Activated CD4-positive, CD25-positive, alpha-beta regulatory T cell treated with anti-CD3 and anti-CD28 coated beads, Interleukin-2, amount 50 U/mL, for 16 hours (primary cell): Measurements from ENCODE around the gene OPN4.
"Not testable (repeated sequence)": the region's sequence is repeated elsewhere in the genome, so short reads cannot be mapped to it uniquely, and the experiment has no call there.

ENCODE experiments used
- DNase-seq: peaks from one replicate; pipeline ENCODE4 v3.0.0-alpha.2; 2020; ENCODE audit warnings: low read depth, low spot score

OPN4 gene

GRCh38 chr10:86654411-86655172 is at the start of gene OPN4:
Gene OPN4, plus strand, starts transcription at chr10:86654547. Its CDS starts 237 bp downstream, at chr10:86654784.
- DNase-seq, result no peak

GRCh38 chr10:86607674-86608073 is 46.7 kb upstream of the OPN4 start:
- no peak for DNase-seq

- no peak for DNase-seq
These were observed 44.4 kb upstream of the OPN4 start for GRCh38 chr10:86609920-86610319.

GRCh38 chr10:86611386-86611785 is 43.0 kb upstream of the OPN4 start:
- DNase-seq, result no peak

- no peak for DNase-seq
These were observed 41.3 kb upstream of the OPN4 start for GRCh38 chr10:86613096-86613495.

- no peak for DNase-seq
These were observed 40.4 kb upstream of the OPN4 start for GRCh38 chr10:86613905-86614304.

GRCh38 chr10:86614853-86615252 is 39.5 kb upstream of the OPN4 start:
- DNase-seq, result no peak

- not testable (repeated sequence) for DNase-seq
These were observed 37.1 kb upstream of the OPN4 start for GRCh38 chr10:86617278-86617677.

GRCh38 chr10:86628311-86628710 is 26.0 kb upstream of the OPN4 start:
- no peak for DNase-seq

GRCh38 chr10:86630079-86630478 is 24.3 kb upstream of the OPN4 start:
- DNase-seq, result no peak

- DNase-seq, result no peak
These were observed 22.1 kb upstream of the OPN4 start for GRCh38 chr10:86632009-86632800.

- DNase-seq, result no peak
These were observed 21.4 kb upstream of the OPN4 start for GRCh38 chr10:86632951-86633350.

- no peak for DNase-seq
These were observed 18.9 kb upstream of the OPN4 start for GRCh38 chr10:86635402-86635801.

GRCh38 chr10:86636311-86636710 is 18.0 kb upstream of the OPN4 start:
- DNase-seq, result no peak

- no peak for DNase-seq
These were observed 12.3 kb upstream of the OPN4 start for GRCh38 chr10:86642021-86642420.

GRCh38 chr10:86642499-86642898 is 11.8 kb upstream of the OPN4 start:
- DNase-seq, result no peak

- no peak for DNase-seq
These were observed 10.1 kb upstream of the OPN4 start for GRCh38 chr10:86644152-86644793.

- DNase-seq, result no peak
These were observed 9.4 kb upstream of the OPN4 start for GRCh38 chr10:86644794-86645445.

- DNase-seq, result not testable (repeated sequence)
These were observed 8.7 kb upstream of the OPN4 start for GRCh38 chr10:86645621-86646165.

GRCh38 chr10:86646532-86646931 is 7.8 kb upstream of the OPN4 start:
- DNase-seq, result no peak

GRCh38 chr10:86646933-86647332 is 7.4 kb upstream of the OPN4 start:
- DNase-seq, result no peak
